ENCODE data around the gene GRIN2C.

The GRIN2C gene

GRCh38 chr17:74818291-74818938 lies 41.3 kb downstream of the GRIN2C start:
- DNase-seq, result peak; percentile 11

- no peak for DNase-seq
Observed at GRCh38 chr17:74816905-74817620, 42.6 kb downstream of the GRIN2C start.

- DNase-seq, result peak; percentile 37
Observed at GRCh38 chr17:74815550-74816370, 43.9 kb downstream of the GRIN2C start.

- DNase-seq, result no peak
Observed at GRCh38 chr17:74815067-74815466, 44.6 kb downstream of the GRIN2C start.

GRCh38 chr17:74814453-74814852 lies 45.2 kb downstream of the GRIN2C start:
- no peak for DNase-seq

- DNase-seq, result peak; percentile 35
Observed at GRCh38 chr17:74812109-74813009, 47.3 kb downstream of the GRIN2C start.

- DNase-seq, result no peak
Observed at GRCh38 chr17:74810699-74811485, 48.8 kb downstream of the GRIN2C start.

GRCh38 chr17:74808714-74809430 lies 50.8 kb downstream of the GRIN2C start:
- DNase-seq, result no peak

- peak; percentile 86 for DNase-seq
Observed at GRCh38 chr17:74807925-74808324, 51.8 kb downstream of the GRIN2C start.

GRCh38 chr17:74807441-74807840 lies 52.2 kb downstream of the GRIN2C start:
- DNase-seq, result no peak

- no peak for DNase-seq
Observed at GRCh38 chr17:74806334-74806733, 53.4 kb downstream of the GRIN2C start.

GRCh38 chr17:74805591-74805991 lies 54.1 kb downstream of the GRIN2C start:
- no peak for DNase-seq

GRCh38 chr17:74804683-74805082 lies 55.0 kb downstream of the GRIN2C start:
- DNase-seq, result no peak

- peak; percentile 6 for DNase-seq
Observed at GRCh38 chr17:74803971-74804370, 55.7 kb downstream of the GRIN2C start.

GRCh38 chr17:74803388-74803930 lies 56.2 kb downstream of the GRIN2C start:
- no peak for DNase-seq

GRCh38 chr17:74801896-74802295 lies 57.8 kb downstream of the GRIN2C start:
- no peak for DNase-seq

GRCh38 chr17:74800531-74800930 lies 59.2 kb downstream of the GRIN2C start:
- DNase-seq, result no peak

GRCh38 chr17:74799097-74799496 lies 60.6 kb downstream of the GRIN2C start:
- DNase-seq, result no peak

- DNase-seq, result no peak
Observed at GRCh38 chr17:74798239-74798707, 61.4 kb downstream of the GRIN2C start.

- no peak for DNase-seq
Observed at GRCh38 chr17:74797824-74798223, 61.9 kb downstream of the GRIN2C start.

GRCh38 chr17:74796866-74797265 lies 62.8 kb downstream of the GRIN2C start:
- DNase-seq, result peak; percentile 40

Measured in DMS79 treated with DMSO at 0.1 percent for 48 hours (cell line).